GM18505 (cell line): ENCODE results near the gene UCHL5.
"Not testable (repeated sequence)": the region's sequence is repeated elsewhere in the genome, so short reads cannot be mapped to it uniquely, and the experiment has no call there.

Experiments
- ATAC-seq: cut with Tn5 transposase; IDR thresholded peaks from one replicate; pipeline ENCODE4 v1.9.1; 2021; ENCODE audit not compliant: unreplicated experiment
- POLR2A ChIP-seq: IDR thresholded peaks from 4 replicates; pipeline ENCODE4 v1.6.1; 2011; ENCODE audit warnings: borderline replicate concordance; ENCODE audit not compliant: insufficient read depth, insufficient read length; ENCODE audit errors: extremely low read depth

The UCHL5 gene

GRCh38 chr1:192980856-192981255, 78.3 kb downstream of the UCHL5 start:
- no peak for TF ChIP-seq POLR2A

GRCh38 chr1:192980334-192980733, 78.8 kb downstream of the UCHL5 start:
- ATAC-seq: not testable (repeated sequence)

More at GRCh38 chr1:192980856-192981255, 78.3 kb downstream of the UCHL5 start:
- no peak for ATAC-seq

DNA sequence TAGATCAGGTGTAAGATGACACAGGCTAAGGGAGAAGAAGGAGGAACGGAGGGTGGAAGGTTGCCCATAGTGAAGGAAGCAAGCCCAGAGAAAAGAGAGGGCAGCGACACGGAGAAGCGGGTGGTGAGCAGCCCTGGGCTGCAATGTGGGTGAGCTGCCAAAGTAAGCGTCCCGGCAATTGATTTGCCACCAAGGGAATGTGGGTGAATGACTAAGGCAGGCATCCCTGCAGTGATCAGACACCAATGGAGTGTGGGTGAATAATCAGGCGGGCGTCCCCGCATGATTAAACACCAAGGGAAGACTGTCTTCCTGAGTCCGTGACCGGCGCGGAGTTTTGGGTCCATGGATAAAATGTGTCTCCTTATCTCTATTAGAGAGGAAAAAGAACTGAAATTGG, 79.6 kb downstream of the UCHL5 start:
- no peak for TF ChIP-seq POLR2A
- ATAC-seq: no peak

- no peak for TF ChIP-seq POLR2A
- ATAC-seq: no peak
These were observed 80.9 kb downstream of the UCHL5 start for GRCh38 chr1:192978195-192978710.

GRCh38 chr1:192977089-192977706, 82.0 kb downstream of the UCHL5 start:
- no peak for ATAC-seq
- no peak for TF ChIP-seq POLR2A

DNA sequence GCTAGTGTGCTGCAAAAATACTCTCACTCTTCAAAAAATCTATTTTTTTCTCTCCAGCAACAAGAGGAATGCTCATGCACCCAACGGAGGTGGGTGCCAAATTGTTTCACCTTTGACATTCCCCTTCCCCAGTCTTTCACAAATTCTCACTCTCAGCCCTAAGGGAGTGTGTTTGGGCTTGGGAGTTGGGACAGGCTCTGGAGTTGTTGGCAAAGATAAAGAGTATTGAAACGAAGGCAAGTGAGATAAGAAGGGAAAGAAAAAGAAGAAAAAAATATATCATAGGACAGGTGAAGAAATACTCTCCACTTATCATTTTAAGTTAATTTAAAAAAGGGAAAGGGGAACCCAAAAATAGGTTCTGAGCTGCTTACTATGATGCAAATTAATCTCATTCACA, 82.6 kb downstream of the UCHL5 start:
- no peak for TF ChIP-seq POLR2A
- no peak for ATAC-seq

DNA sequence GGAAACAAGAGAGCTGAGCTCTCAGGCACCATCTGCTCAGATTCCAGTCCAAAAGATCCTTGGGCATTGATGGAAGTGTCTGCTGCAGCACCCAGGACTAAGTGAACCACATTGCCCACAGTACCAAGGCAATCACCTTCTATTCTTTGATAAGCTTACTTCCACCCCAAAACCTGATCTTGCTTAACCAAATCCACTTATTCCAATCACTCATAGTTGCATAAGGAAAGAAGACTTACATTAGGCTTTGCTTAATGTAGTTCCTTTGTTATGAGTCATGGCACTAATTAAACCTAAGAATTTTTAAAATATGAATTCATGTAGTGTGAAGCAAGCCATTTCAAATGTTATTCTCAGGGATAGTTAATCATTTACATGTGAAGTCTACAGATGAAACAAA, 84.5 kb downstream of the UCHL5 start:
- ATAC-seq: no peak
- no peak for TF ChIP-seq POLR2A

DNA sequence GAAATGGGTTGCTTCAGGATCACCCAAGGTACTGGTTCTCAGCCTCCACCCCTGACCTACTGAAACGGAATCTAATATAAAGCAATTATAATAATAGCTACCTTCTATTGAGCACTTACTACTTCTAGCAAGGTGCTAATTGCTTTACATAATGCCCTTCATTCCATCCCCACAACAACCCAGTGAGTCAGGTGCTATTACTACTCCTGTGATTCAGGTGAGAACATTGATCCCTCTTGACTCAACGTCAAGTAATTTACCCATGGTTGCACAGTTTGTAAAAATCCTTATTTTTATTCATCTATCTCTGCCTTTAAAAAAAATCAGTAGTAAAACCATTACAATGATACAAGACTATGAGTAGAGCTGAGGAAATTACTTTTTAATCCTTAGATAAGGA, 85.2 kb downstream of the UCHL5 start:
- no peak for TF ChIP-seq POLR2A
- ATAC-seq: no peak

GRCh38 chr1:192973202-192973601, 86.0 kb downstream of the UCHL5 start:
- no peak for TF ChIP-seq POLR2A
- ATAC-seq: no peak

- TF ChIP-seq POLR2A: no peak
- no peak for ATAC-seq
These were observed 90.1 kb downstream of the UCHL5 start for GRCh38 chr1:192969091-192969490.

GRCh38 chr1:192968323-192968722, 90.8 kb downstream of the UCHL5 start:
- ATAC-seq: no peak
- no peak for TF ChIP-seq POLR2A

DNA sequence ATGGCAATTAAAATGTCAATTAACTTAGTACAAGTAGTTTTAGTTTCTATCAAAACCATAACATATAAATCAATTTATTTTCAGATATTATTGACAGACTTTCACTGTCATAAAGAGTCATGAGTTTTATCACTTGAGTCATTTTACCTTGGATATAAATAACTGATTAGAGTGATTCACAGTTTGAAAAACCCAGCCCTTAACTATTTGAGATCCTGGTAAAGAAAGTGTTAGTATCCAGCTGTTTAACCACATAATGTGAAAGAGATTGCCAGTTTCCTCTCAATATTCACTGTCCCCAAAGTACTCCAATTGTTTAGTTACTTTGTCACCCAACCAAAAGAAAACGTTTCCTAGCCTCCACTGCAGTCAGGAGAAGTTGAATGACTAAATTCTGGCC, 91.3 kb downstream of the UCHL5 start:
- ATAC-seq: no peak

DNA sequence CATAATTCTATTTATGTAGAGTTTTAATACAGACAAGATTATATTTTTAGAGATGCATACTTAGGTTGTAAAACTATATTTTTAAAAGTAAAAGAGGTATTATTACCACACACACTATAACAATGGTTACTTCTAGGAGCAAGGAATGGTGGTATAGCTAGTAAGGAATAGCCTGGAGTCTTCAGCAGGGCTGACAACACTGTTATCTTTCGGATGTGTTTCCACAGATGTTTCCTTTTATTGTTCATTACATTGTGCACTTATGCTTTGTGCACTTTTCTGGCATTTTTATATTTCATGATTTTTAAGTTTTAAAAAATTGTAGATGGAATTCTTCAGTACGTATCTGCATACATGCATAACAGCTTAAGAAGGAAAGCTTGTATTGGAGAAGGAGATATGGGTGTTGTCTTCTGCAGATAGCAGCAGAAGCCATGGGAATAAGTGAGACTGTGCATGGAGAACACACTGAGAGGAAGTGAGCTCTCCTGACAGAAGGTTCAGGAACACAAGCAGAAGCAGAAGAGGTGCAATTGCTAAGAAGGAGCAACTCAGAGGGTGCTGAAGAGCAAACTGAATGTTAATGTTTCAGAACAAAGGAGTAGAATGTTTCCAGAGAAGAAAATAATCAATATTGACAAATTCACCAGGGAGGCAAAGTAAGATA, 91.8 kb downstream of the UCHL5 start:
- no peak for TF ChIP-seq POLR2A
- no peak for ATAC-seq

More for the DNA sequence above, 91.3 kb downstream of the UCHL5 start:
- TF ChIP-seq POLR2A: no peak

- ATAC-seq: no peak
- TF ChIP-seq POLR2A: no peak
These were observed 93.1 kb downstream of the UCHL5 start for GRCh38 chr1:192966073-192966472.
